Measurements from ENCODE around the gene KLHDC8B.

KLHDC8B gene

GRCh38 chr3:49170744-49171118 lies 667 bp upstream of the KLHDC8B start:
- Histone ChIP-seq H3K27ac (ENCODE audit: low read length) (no peak overlapping the region), H3K36me3 (ENCODE audit: control insufficient read depth, insufficient read depth, low read length) (no peaks in the 10 kb centered on the region), H3K27me3 (ENCODE audit: control insufficient read depth, insufficient read depth, low read length) (no peaks in the 10 kb centered on the region), H3K9me3 (ENCODE audit: control insufficient read depth, insufficient read depth, low read length) (no peaks in the 10 kb centered on the region), H3K4me3 (ENCODE audit: low read length) (no peak overlapping the region), H3K4me1 (ENCODE audit: control insufficient read depth, insufficient read depth, low read length) (peaks cover 15% of the 10 kb centered on the region)
- WGBS (ENCODE audit: insufficient coverage, insufficient read length), result no CpG with 5 or more reads among the region's 1 CpG
- DNase-seq (ENCODE audit: low read depth, low spot score), result no peak

- H3K27me3 ChIP-seq (ENCODE audit: control insufficient read depth, insufficient read depth, low read length), result no peaks in the 10 kb centered on the region
- peak overlapping the region; percentile 45; the same call in 1 of the 2 replicates for H3K4me3 ChIP-seq (ENCODE audit: low read length)
- H3K4me1 ChIP-seq (ENCODE audit: control insufficient read depth, insufficient read depth, low read length), result peaks cover 15% of the 10 kb centered on the region
- no peak overlapping the region for H3K27ac ChIP-seq (ENCODE audit: low read length)
- no CpG with 5 or more reads among the region's 7 CpGs for WGBS (ENCODE audit: insufficient coverage, insufficient read length)
- no peaks in the 10 kb centered on the region for H3K36me3 ChIP-seq (ENCODE audit: control insufficient read depth, insufficient read depth, low read length)
- no peak for DNase-seq (ENCODE audit: low read depth, low spot score)
- no peaks in the 10 kb centered on the region for H3K9me3 ChIP-seq (ENCODE audit: control insufficient read depth, insufficient read depth, low read length)
Observed at GRCh38 chr3:49171775-49172500, 540 bp downstream of the KLHDC8B start.

GRCh38 chr3:49172551-49173041 lies 1.2 kb downstream of the KLHDC8B start:
- no peak overlapping the region for H3K4me3 ChIP-seq (ENCODE audit: low read length)
- H3K27me3 ChIP-seq (ENCODE audit: control insufficient read depth, insufficient read depth, low read length), result no peaks in the 10 kb centered on the region
- WGBS (ENCODE audit: insufficient coverage, insufficient read length), result no CpG with 5 or more reads among the region's 7 CpGs
- no peak for DNase-seq (ENCODE audit: low read depth, low spot score)
- no peaks in the 10 kb centered on the region for H3K9me3 ChIP-seq (ENCODE audit: control insufficient read depth, insufficient read depth, low read length)
- peaks cover 15% of the 10 kb centered on the region for H3K4me1 ChIP-seq (ENCODE audit: control insufficient read depth, insufficient read depth, low read length)
- no peak overlapping the region for H3K27ac ChIP-seq (ENCODE audit: low read length)
- H3K36me3 ChIP-seq (ENCODE audit: control insufficient read depth, insufficient read depth, low read length), result no peaks in the 10 kb centered on the region

- DNase-seq (ENCODE audit: low read depth, low spot score), result no peak
- Histone ChIP-seq H3K36me3 (ENCODE audit: control insufficient read depth, insufficient read depth, low read length) (no peaks in the 10 kb centered on the region), H3K4me1 (ENCODE audit: control insufficient read depth, insufficient read depth, low read length) (peaks cover 15% of the 10 kb centered on the region), H3K27ac (ENCODE audit: low read length) (no peak overlapping the region), H3K27me3 (ENCODE audit: control insufficient read depth, insufficient read depth, low read length) (no peaks in the 10 kb centered on the region), H3K4me3 (ENCODE audit: low read length) (no peak overlapping the region), H3K9me3 (ENCODE audit: control insufficient read depth, insufficient read depth, low read length) (no peaks in the 10 kb centered on the region)
- no CpG with 5 or more reads among the region's 3 CpGs for WGBS (ENCODE audit: insufficient coverage, insufficient read length)
Observed at GRCh38 chr3:49173116-49173791, 1.9 kb downstream of the KLHDC8B start.

DNA sequence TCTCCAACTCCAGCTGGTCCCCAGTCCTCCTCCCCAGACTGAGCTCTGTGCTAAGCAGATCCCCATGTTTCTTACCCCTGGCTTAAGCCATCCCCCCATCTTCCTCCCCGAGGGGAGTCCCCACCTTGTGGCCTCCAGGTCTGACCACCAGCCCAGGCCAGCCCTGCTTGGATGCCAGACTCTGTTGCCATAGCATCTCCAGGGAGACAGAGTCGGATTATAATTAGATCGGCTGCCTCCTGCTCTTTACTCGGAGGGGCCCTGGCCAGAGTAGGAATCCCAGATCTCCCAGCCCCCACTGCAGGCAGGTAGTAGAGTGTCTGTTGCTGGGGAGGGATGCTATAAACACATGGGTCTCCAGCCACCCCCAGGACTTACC lies 2.4 kb downstream of the KLHDC8B start:
- no peak overlapping the region for H3K27ac ChIP-seq (ENCODE audit: low read length)
- DNase-seq (ENCODE audit: low read depth, low spot score), result no peak
- peaks cover 15% of the 10 kb centered on the region for H3K4me1 ChIP-seq (ENCODE audit: control insufficient read depth, insufficient read depth, low read length)
- no peaks in the 10 kb centered on the region for H3K36me3 ChIP-seq (ENCODE audit: control insufficient read depth, insufficient read depth, low read length)
- no peaks in the 10 kb centered on the region for H3K27me3 ChIP-seq (ENCODE audit: control insufficient read depth, insufficient read depth, low read length)
- no peak overlapping the region for H3K4me3 ChIP-seq (ENCODE audit: low read length)
- no CpG with 5 or more reads among the region's 4 CpGs for WGBS (ENCODE audit: insufficient coverage, insufficient read length)
- no peaks in the 10 kb centered on the region for H3K9me3 ChIP-seq (ENCODE audit: control insufficient read depth, insufficient read depth, low read length)

DNA sequence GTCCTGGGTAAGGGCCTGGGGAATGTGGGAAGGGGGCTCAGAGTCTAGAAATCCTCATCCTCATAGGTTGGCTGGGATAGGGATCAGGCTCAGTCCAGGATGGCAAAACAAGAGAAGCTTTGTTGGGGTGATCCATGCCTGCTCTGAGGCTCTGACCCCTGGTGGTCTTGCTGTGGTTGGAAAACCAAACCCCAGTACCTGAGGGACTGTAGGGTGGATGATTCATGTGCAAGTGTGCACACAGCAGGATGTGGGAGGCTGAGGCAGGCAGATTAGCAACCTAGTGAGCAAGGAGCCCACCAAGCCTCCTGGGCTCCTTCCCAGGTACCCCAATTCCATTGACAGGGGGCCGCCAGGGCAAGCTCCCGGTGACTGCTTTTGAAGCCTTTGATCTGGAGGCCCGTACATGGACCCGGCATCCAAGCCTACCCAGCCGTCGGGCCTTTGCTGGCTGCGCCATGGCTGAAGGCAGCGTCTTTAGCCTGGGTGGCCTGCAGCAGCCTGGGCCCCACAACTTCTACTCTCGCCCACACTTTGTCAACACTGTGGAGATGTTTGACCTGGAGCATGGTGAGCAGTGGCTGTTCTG lies 3.1 kb downstream of the KLHDC8B start:
- Histone ChIP-seq H3K36me3 (ENCODE audit: control insufficient read depth, insufficient read depth, low read length) (no peaks in the 10 kb centered on the region), H3K4me1 (ENCODE audit: control insufficient read depth, insufficient read depth, low read length) (peaks cover 15% of the 10 kb centered on the region), H3K27me3 (ENCODE audit: control insufficient read depth, insufficient read depth, low read length) (no peaks in the 10 kb centered on the region), H3K9me3 (ENCODE audit: control insufficient read depth, insufficient read depth, low read length) (no peaks in the 10 kb centered on the region), H3K4me3 (ENCODE audit: low read length) (no peak overlapping the region), H3K27ac (ENCODE audit: low read length) (no peak overlapping the region)
- WGBS (ENCODE audit: insufficient coverage, insufficient read length), result no CpG with 5 or more reads among the region's 9 CpGs
- no peak for DNase-seq (ENCODE audit: low read depth, low spot score)

DNA sequence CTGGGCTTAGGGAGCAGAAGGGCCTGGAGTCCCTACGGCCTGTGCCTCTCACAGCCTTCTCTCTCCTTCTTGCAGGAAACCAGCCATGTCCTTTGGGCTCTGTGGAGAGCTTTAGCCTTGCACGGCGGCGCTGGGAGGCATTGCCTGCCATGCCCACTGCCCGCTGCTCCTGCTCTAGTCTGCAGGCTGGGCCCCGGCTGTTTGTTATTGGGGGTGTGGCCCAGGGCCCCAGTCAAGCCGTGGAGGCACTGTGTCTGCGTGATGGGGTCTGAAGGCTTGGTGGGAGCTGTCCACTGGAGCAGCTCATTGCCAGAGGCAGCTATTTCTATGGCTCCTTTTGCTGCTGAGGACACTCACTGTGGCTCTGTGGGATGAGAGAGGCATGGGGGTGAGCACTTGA lies 4.1 kb downstream of the KLHDC8B start:
- H3K27ac ChIP-seq (ENCODE audit: low read length), result no peak overlapping the region
- H3K36me3 ChIP-seq (ENCODE audit: control insufficient read depth, insufficient read depth, low read length), result no peaks in the 10 kb centered on the region
- peaks cover 15% of the 10 kb centered on the region for H3K4me1 ChIP-seq (ENCODE audit: control insufficient read depth, insufficient read depth, low read length)
- no peaks in the 10 kb centered on the region for H3K27me3 ChIP-seq (ENCODE audit: control insufficient read depth, insufficient read depth, low read length)
- no peak for DNase-seq (ENCODE audit: low read depth, low spot score)
- no peak overlapping the region for H3K4me3 ChIP-seq (ENCODE audit: low read length)
- no peaks in the 10 kb centered on the region for H3K9me3 ChIP-seq (ENCODE audit: control insufficient read depth, insufficient read depth, low read length)
- no CpG with 5 or more reads among the region's 8 CpGs for WGBS (ENCODE audit: insufficient coverage, insufficient read length)

- Histone ChIP-seq H3K9me3 (ENCODE audit: control insufficient read depth, insufficient read depth, low read length) (no peaks in the 10 kb centered on the region), H3K27me3 (ENCODE audit: control insufficient read depth, insufficient read depth, low read length) (no peaks in the 10 kb centered on the region), H3K36me3 (ENCODE audit: control insufficient read depth, insufficient read depth, low read length) (no peaks in the 10 kb centered on the region), H3K27ac (ENCODE audit: low read length) (no peak overlapping the region), H3K4me1 (ENCODE audit: control insufficient read depth, insufficient read depth, low read length) (peaks cover 14% of the 10 kb centered on the region), H3K4me3 (ENCODE audit: low read length) (no peak overlapping the region)
- DNase-seq (ENCODE audit: low read depth, low spot score), result no peak
- WGBS (ENCODE audit: insufficient coverage, insufficient read length), result no CpG with 5 or more reads among the region's 2 CpGs
Observed at GRCh38 chr3:49177073-49177472, 5.7 kb downstream of the KLHDC8B start.

GRCh38 chr3:49180116-49180515 lies 8.7 kb downstream of the KLHDC8B start:
- Histone ChIP-seq H3K9me3 (ENCODE audit: control insufficient read depth, insufficient read depth, low read length) (no peaks in the 10 kb centered on the region), H3K4me1 (ENCODE audit: control insufficient read depth, insufficient read depth, low read length) (no peaks in the 10 kb centered on the region), H3K4me3 (ENCODE audit: low read length) (no peak overlapping the region), H3K36me3 (ENCODE audit: control insufficient read depth, insufficient read depth, low read length) (no peaks in the 10 kb centered on the region), H3K27ac (ENCODE audit: low read length) (no peak overlapping the region), H3K27me3 (ENCODE audit: control insufficient read depth, insufficient read depth, low read length) (no peaks in the 10 kb centered on the region)
- no peak for DNase-seq (ENCODE audit: low read depth, low spot score)

DNA sequence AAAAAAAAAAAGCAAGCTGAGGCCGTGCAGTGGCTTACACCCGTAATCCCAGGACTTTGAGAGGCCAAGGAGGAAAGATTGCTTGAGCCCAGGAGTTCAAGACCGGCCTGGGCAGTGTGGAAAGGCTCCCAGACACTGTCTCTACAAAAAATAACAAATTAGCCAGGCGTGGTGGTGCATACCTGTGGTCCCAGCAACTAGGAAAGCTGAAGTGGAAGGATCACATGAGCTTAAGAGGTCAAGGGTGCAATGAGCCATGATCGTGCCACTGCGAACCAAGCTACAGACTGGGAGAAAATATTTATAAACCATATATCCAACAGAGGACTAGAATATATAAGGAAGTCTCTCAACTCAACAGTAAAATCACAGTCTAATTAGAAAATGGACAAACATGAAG lies 10.0 kb downstream of the KLHDC8B start:
- no peaks in the 10 kb centered on the region for H3K9me3 ChIP-seq (ENCODE audit: control insufficient read depth, insufficient read depth, low read length)
- H3K27me3 ChIP-seq (ENCODE audit: control insufficient read depth, insufficient read depth, low read length), result no peaks in the 10 kb centered on the region
- H3K4me1 ChIP-seq (ENCODE audit: control insufficient read depth, insufficient read depth, low read length), result no peaks in the 10 kb centered on the region
- no peak for DNase-seq (ENCODE audit: low read depth, low spot score)
- H3K27ac ChIP-seq (ENCODE audit: low read length), result no peak overlapping the region
- no peak overlapping the region for H3K4me3 ChIP-seq (ENCODE audit: low read length)
- no CpG with 5 or more reads among the region's 6 CpGs for WGBS (ENCODE audit: insufficient coverage, insufficient read length)
- H3K36me3 ChIP-seq (ENCODE audit: control insufficient read depth, insufficient read depth, low read length), result no peaks in the 10 kb centered on the region

Data from iPS DF 6.9 (cell line).